ENCODE data around the gene SOX1. TPM values are rescaled to one million over a fixed set of nuclear protein-coding genes. Genes with fewer than 3 reads are reported as not detected.

The SOX1 gene
- 1.7 TPM for total RNA-seq (ENCODE audit: unreplicated experiment)
- long read RNA-seq, result 0 reads

- no peaks in the 10 kb centered on the region for H3K9me3 Mint-ChIP-seq (ENCODE audit: unreplicated experiment)
- H3K4me3 Mint-ChIP-seq (ENCODE audit: unreplicated experiment), result peak within 1 kb of the TSS; percentile 49
- no peak for DNase-seq (ENCODE audit: low spot score)
- no peak for TF ChIP-seq CTCF (IDR thresholded peaks at IDR 0.05; ENCODE audit: unreplicated experiment)
- H3K36me3 Mint-ChIP-seq (ENCODE audit: low read depth, unreplicated experiment), result no peaks in the 10 kb centered on the region
- no peak within 1 kb of the TSS for H3K27ac Mint-ChIP-seq (ENCODE audit: unreplicated experiment)
- peaks cover 25% of the 10 kb centered on the region for H3K4me1 Mint-ChIP-seq (ENCODE audit: unreplicated experiment)
- H3K27me3 Mint-ChIP-seq (ENCODE audit: unreplicated experiment), result peaks cover 32% of the 10 kb centered on the region
Measured at GRCh38 chr13:112067116-112067741, at the start of gene SOX1. TSS of gene SOX1 (plus strand) at chr13:112067149. CDS start at chr13:112067659, 510 bp downstream.

GRCh38 chr13:112024577-112024976 lies 42.4 kb upstream of the SOX1 start:
- no peak overlapping the region for H3K27ac Mint-ChIP-seq (ENCODE audit: unreplicated experiment)
- H3K4me1 Mint-ChIP-seq (ENCODE audit: unreplicated experiment), result no peaks in the 10 kb centered on the region
- H3K4me3 Mint-ChIP-seq (ENCODE audit: unreplicated experiment), result no peak overlapping the region
- H3K27me3 Mint-ChIP-seq (ENCODE audit: unreplicated experiment), result peaks cover 4% of the 10 kb centered on the region
- no peaks in the 10 kb centered on the region for H3K9me3 Mint-ChIP-seq (ENCODE audit: unreplicated experiment)
- no peak for DNase-seq (ENCODE audit: low spot score)
- TF ChIP-seq CTCF (IDR thresholded peaks at IDR 0.05; ENCODE audit: unreplicated experiment), result no peak
- no peaks in the 10 kb centered on the region for H3K36me3 Mint-ChIP-seq (ENCODE audit: low read depth, unreplicated experiment)

GRCh38 chr13:112027250-112027649 lies 39.7 kb upstream of the SOX1 start:
- TF ChIP-seq CTCF (IDR thresholded peaks at IDR 0.05; ENCODE audit: unreplicated experiment), result no peak
- Mint-ChIP-seq H3K4me1 (ENCODE audit: unreplicated experiment) (no peaks in the 10 kb centered on the region), H3K27ac (ENCODE audit: unreplicated experiment) (no peak overlapping the region), H3K9me3 (ENCODE audit: unreplicated experiment) (no peaks in the 10 kb centered on the region), H3K27me3 (ENCODE audit: unreplicated experiment) (peaks cover 6% of the 10 kb centered on the region), H3K36me3 (ENCODE audit: low read depth, unreplicated experiment) (no peaks in the 10 kb centered on the region), H3K4me3 (ENCODE audit: unreplicated experiment) (no peak overlapping the region)
- no peak for DNase-seq (ENCODE audit: low spot score)

GRCh38 chr13:112028481-112028880 lies 38.5 kb upstream of the SOX1 start:
- H3K4me3 Mint-ChIP-seq (ENCODE audit: unreplicated experiment), result no peak overlapping the region
- H3K9me3 Mint-ChIP-seq (ENCODE audit: unreplicated experiment), result no peaks in the 10 kb centered on the region
- peaks cover 8% of the 10 kb centered on the region for H3K27me3 Mint-ChIP-seq (ENCODE audit: unreplicated experiment)
- H3K27ac Mint-ChIP-seq (ENCODE audit: unreplicated experiment), result no peak overlapping the region
- no peaks in the 10 kb centered on the region for H3K4me1 Mint-ChIP-seq (ENCODE audit: unreplicated experiment)
- TF ChIP-seq CTCF (IDR thresholded peaks at IDR 0.05; ENCODE audit: unreplicated experiment), result no peak
- DNase-seq (ENCODE audit: low spot score), result no peak
- H3K36me3 Mint-ChIP-seq (ENCODE audit: low read depth, unreplicated experiment), result no peaks in the 10 kb centered on the region

GRCh38 chr13:112029143-112029542 lies 37.8 kb upstream of the SOX1 start:
- no peaks in the 10 kb centered on the region for H3K36me3 Mint-ChIP-seq (ENCODE audit: low read depth, unreplicated experiment)
- H3K9me3 Mint-ChIP-seq (ENCODE audit: unreplicated experiment), result no peaks in the 10 kb centered on the region
- H3K4me1 Mint-ChIP-seq (ENCODE audit: unreplicated experiment), result no peaks in the 10 kb centered on the region
- H3K27ac Mint-ChIP-seq (ENCODE audit: unreplicated experiment), result no peak overlapping the region
- H3K27me3 Mint-ChIP-seq (ENCODE audit: unreplicated experiment), result peaks cover 8% of the 10 kb centered on the region
- DNase-seq (ENCODE audit: low spot score), result no peak
- no peak for TF ChIP-seq CTCF (IDR thresholded peaks at IDR 0.05; ENCODE audit: unreplicated experiment)
- H3K4me3 Mint-ChIP-seq (ENCODE audit: unreplicated experiment), result no peak overlapping the region

Data from endothelial cell (in vitro differentiated cells).